Activated CD4-positive, alpha-beta memory T cell treated with anti-CD3 and anti-CD28 coated beads for 36 hours (primary cell): ENCODE data around the gene ANAPC5. TPM values are rescaled to one million over a fixed set of nuclear protein-coding genes. Genes with fewer than 3 reads are reported as not detected.

Experiments
- CTCF ChIA-PET: fragments of 350-600 bp; sonication (Branson Sonifier 250); formaldehyde crosslinking; loops from one replicate; lab custom pipeline; 2021; ENCODE audit warnings: antibody characterized with exemption, inconsistent platforms; lab: Charles Lee
- POLR2A ChIA-PET: fragments of 350-600 bp; sonication (Branson Sonifier 250); formaldehyde crosslinking; loops from one replicate; lab custom pipeline; 2021; ENCODE audit warnings: antibody characterized with exemption; lab: Charles Lee
- DNase-seq: peaks from one replicate; pipeline ENCODE4 v3.0.0-alpha.2; 2020
- H3K27ac Mint-ChIP-seq: one replicate; pipeline ENCODE4 v1.8.0; 2021; ENCODE audit warnings: mixed read lengths
- H3K27me3 Mint-ChIP-seq: one replicate; pipeline ENCODE4 v1.8.0; 2021; ENCODE audit warnings: mixed read lengths
- H3K36me3 Mint-ChIP-seq: one replicate; pipeline ENCODE4 v1.8.0; 2021; ENCODE audit warnings: mixed read lengths
- H3K4me1 Mint-ChIP-seq: one replicate; pipeline ENCODE4 v1.8.0; 2021; ENCODE audit warnings: low read depth, mixed read lengths
- H3K4me3 Mint-ChIP-seq: one replicate; pipeline ENCODE4 v1.8.0; 2021; ENCODE audit warnings: mild to moderate bottlenecking, mixed read lengths
- H3K9me3 Mint-ChIP-seq: one replicate; pipeline ENCODE4 v1.8.0; 2021; ENCODE audit warnings: mixed read lengths
- intact Hi-C: fragments of 100-400 bp; cut with micrococcal nuclease; formaldehyde crosslinking; loops from one replicate; pipeline ENCODE4 v1.15.1; 2023
- total RNA-seq, 2 experiments: library from RNA; stranded (reverse); gene quantifications; one replicate each; pipeline ENCODE4 v1.2.3, GENCODE V29; 2021

ANAPC5 gene
- total RNA-seq, 2 experiments from 2014 or later, result 112 to 120 TPM

DNA sequence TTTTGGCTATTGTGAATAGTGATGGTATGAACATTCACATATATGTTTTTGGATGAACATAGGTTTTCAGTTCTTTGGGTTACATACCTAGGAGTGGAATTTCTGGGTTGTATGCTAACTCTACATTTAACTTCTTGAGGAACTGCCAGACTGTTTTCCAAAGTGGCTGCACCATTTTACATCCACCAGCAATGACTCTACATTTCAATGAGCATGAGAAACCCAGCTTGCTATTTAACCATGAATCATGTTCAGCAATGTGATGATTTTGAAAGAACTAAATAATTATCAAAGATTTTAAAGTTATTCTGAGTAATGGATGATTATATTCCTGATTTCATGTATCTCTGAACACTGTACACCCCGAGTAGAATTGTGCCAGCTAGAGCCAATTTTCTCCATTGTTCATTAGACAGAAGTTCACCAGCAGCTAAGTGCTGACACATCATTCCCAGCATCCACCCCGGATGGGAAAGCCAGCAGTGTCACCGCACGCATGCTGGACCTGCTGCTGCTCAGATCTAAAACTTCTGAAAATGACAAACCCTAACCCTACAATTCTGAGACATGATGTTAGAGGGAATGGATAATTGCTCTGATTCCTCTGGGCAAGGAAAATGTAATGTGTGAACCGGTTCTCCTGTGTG is 13.3 kb upstream of the ANAPC5 start:
- Mint-ChIP-seq H3K36me3 (no peaks in the 10 kb centered on the region), H3K9me3 (no peaks in the 10 kb centered on the region), H3K27ac (no peak overlapping the region), H3K4me3 (no peak overlapping the region), H3K4me1 (no peaks in the 10 kb centered on the region), H3K27me3 (peaks cover 13% of the 10 kb centered on the region)
- intact Hi-C loops, result no loop called here
- ChIA-PET POLR2A (no interaction called here), CTCF (interaction anchor here (0.6 to 0.9 kb wide), 2 partner anchors 78 to 1341 kb away, joined by 3 read pairs; no protein-coding TSS in a partner anchor)
- no peak for DNase-seq

DNA sequence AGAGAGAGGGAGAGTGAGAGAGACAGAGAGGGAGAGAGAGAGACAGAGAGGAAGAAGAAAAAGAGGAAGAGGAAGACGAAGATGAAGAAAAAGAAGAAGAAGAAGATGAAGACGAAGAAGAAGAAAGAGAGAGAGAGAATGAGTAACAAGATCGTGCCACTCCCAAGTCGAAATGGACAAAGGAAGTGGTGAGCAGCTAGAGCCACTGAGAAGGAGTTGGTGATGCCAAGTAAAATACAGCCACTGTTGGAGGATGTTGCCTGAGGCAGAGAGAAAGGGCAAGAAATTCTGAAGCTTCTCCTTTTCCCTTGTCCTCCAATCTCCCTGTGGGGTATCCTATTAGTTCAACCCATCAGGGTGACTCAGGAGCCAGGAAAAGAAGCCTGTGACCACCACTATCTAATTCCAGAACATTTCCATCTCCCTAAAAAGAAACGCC is 12.5 kb upstream of the ANAPC5 start:
- no peaks in the 10 kb centered on the region for H3K4me1 Mint-ChIP-seq
- no peak for DNase-seq
- ChIA-PET POLR2A (no interaction called here), CTCF (no interaction called here)
- no peaks in the 10 kb centered on the region for H3K36me3 Mint-ChIP-seq
- intact Hi-C loops, result no loop called here
- H3K27me3 Mint-ChIP-seq, result peaks cover 13% of the 10 kb centered on the region
- no peak overlapping the region for H3K27ac Mint-ChIP-seq
- H3K4me3 Mint-ChIP-seq, result no peak overlapping the region
- H3K9me3 Mint-ChIP-seq, result no peaks in the 10 kb centered on the region

DNA sequence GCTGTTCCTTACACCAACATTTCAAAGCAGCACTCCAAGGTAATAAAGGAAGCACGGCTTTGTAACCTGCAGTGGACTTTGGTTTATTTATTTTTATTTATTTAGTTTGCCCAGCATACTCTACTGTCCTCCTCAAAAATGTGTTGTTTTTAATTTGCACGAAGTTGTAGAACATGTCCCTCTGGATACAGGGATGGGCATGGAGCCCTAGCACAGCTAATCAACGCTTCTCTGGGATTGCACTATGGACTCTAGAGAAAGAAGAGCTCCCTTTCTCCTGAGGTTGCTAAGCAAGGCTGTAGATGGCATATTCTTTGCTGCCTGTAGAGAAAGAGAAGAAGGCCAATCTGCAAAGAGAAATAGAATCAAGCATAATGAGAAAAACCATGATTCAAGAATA is 5.9 kb upstream of the ANAPC5 start:
- Mint-ChIP-seq H3K27ac (no peak overlapping the region), H3K4me1 (peaks cover 2% of the 10 kb centered on the region), H3K36me3 (no peaks in the 10 kb centered on the region), H3K4me3 (no peak overlapping the region), H3K27me3 (no peaks in the 10 kb centered on the region), H3K9me3 (no peaks in the 10 kb centered on the region)
- ChIA-PET CTCF (no interaction called here), POLR2A (interaction anchor here (0.6 kb wide), 1 partner anchor 312 kb away, joined by 3 read pairs; no protein-coding TSS in a partner anchor)
- intact Hi-C loops, result no loop called here
- DNase-seq, result no peak

DNA sequence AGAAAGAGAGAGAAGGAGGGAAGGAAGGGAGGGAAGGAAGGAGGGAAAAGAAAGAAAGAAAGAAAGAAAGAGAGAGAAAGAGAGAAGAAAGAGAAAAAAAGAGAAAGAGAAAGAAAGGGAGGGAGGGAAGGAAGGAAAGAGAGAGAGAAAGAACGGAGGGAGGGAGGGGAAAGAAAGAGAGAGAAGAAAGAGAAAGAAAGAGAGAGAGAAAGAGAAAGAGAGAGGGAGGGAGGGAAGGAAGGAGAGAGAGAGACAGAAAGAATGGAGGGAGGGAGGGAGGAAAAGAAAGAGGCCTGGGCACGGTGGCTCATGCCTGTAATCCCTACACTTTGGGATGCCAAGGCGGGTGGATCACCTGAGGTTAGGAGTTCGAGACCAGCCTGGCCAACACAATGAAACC is 5.1 kb upstream of the ANAPC5 start:
- Mint-ChIP-seq H3K27me3 (no peaks in the 10 kb centered on the region), H3K4me1 (peaks cover 5% of the 10 kb centered on the region), H3K36me3 (peaks cover 1% of the 10 kb centered on the region), H3K27ac (no peak overlapping the region), H3K4me3 (no peak overlapping the region), H3K9me3 (no peaks in the 10 kb centered on the region)
- intact Hi-C loops, result no loop called here
- no peak for DNase-seq
- POLR2A ChIA-PET, result no interaction called here
- CTCF ChIA-PET, result no interaction called here

DNA sequence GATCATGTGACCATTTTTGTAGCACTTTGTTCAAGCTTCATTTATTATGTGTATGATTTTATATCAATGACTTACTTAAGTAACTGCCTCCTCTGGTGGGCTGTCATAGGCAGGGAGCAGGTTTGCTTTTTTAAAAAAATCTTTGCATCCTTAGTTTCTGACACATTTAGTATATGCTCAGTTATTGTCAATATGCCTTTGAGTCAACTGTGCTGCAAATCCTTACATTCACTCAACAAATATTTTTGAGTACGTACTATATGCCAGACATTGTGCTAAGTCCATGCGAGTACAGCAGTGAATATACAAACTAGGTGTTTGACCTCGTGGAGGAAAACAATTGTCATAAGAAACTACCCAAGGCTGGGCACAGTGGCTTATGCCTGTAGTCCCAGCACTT is 4.4 kb upstream of the ANAPC5 start:
- ChIA-PET POLR2A (no interaction called here), CTCF (no interaction called here)
- H3K4me3 Mint-ChIP-seq, result no peak overlapping the region
- no peaks in the 10 kb centered on the region for H3K9me3 Mint-ChIP-seq
- intact Hi-C loops, result no loop called here
- no peaks in the 10 kb centered on the region for H3K27me3 Mint-ChIP-seq
- DNase-seq, result no peak
- H3K36me3 Mint-ChIP-seq, result peaks cover 7% of the 10 kb centered on the region
- H3K27ac Mint-ChIP-seq, result no peak overlapping the region
- H3K4me1 Mint-ChIP-seq, result peaks cover 5% of the 10 kb centered on the region

DNA sequence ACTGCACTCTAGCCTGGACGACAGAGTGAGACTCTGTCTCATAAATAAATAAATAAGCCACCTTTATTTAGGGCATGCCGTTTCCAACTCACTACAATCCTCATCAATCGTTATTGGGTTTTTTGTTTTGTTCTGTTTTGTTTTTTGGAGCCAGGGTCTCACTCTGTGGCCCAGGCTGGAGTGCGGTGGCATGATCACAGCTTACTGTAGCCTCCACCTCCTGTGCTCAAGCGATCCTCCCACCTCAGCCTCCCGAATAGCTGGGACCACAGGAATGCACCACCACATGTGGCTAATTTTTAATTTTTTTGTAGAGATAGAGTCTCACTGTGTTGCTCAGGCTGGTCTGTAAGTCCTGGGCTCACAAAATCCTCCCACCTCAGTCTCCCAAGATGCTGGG is 3.6 kb upstream of the ANAPC5 start:
- intact Hi-C loops, result no loop called here
- ChIA-PET CTCF (interaction anchor here (1.7 kb wide), 1 partner anchor 87 kb away, joined by 8 read pairs; no protein-coding TSS in a partner anchor), POLR2A (no interaction called here)
- H3K36me3 Mint-ChIP-seq, result peaks cover 9% of the 10 kb centered on the region
- no peak overlapping the region for H3K4me3 Mint-ChIP-seq
- no peaks in the 10 kb centered on the region for H3K27me3 Mint-ChIP-seq
- no peaks in the 10 kb centered on the region for H3K9me3 Mint-ChIP-seq
- no peak overlapping the region for H3K27ac Mint-ChIP-seq
- H3K4me1 Mint-ChIP-seq, result peaks cover 6% of the 10 kb centered on the region
- no peak for DNase-seq

DNA sequence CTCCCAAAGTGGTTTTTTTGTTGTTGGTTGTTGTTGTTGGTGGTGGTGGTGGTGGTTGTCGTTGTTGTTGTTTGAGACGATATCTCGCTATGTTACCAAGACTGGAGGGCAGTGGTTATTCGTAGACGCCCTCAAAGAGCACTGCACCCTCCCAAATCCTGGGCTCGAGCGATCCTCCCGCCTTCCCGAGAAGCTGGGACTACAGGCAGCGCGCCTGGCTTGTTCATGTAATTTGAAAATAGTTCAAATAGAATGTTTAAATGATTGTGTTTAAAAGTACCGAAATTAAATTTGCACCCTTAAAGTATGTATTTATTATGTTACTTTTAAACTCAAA is 439 bp upstream of the ANAPC5 start:
- Mint-ChIP-seq H3K27ac (peak overlapping the region; percentile 86), H3K27me3 (no peaks in the 10 kb centered on the region), H3K36me3 (peaks cover 13% of the 10 kb centered on the region), H3K4me3 (peak overlapping the region; percentile 90), H3K9me3 (no peaks in the 10 kb centered on the region), H3K4me1 (peaks cover 22% of the 10 kb centered on the region)
- ChIA-PET CTCF (interaction anchor here (2.0 to 2.8 kb wide), 3 partner anchors 18 to 91 kb away, joined by 8 to 22 read pairs (median 14); partner anchors contain the start of gene RNF34), POLR2A (interaction anchor here (1.2 to 3.1 kb wide), 2 partner anchors 47 to 57 kb away, joined by 5 to 43 read pairs; partner anchors contain the start of gene RNF34)
- DNase-seq, result no peak
- intact Hi-C loops, result loop anchor here (1.0 to 2.0 kb wide), 2 partner anchors 48 to 56 kb away; partner anchors contain the start of genes CAMKK2 and RNF34

DNA sequence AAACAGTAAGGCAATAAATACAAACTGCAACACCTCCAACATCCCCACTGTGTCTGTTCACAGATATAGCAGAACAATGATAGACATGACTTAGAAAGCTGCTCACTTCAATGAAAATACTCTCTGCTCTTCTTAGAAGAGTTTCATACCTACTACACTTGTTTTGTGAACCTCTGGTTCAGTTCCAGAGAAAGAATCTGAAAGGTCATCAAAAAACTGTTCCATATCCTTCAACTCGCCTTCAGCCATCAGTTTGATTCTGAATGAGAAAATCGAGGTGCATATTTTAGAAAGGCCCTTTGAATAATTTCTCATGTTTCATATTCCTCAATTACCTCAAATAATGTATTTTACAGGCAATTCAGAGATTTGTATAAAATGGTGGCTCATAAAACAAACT is 5.5 kb downstream of the ANAPC5 start:
- Mint-ChIP-seq H3K9me3 (no peaks in the 10 kb centered on the region), H3K27ac (no peak overlapping the region), H3K36me3 (peaks cover 36% of the 10 kb centered on the region), H3K4me1 (peaks cover 26% of the 10 kb centered on the region), H3K27me3 (no peaks in the 10 kb centered on the region), H3K4me3 (no peak overlapping the region)
- ChIA-PET POLR2A (no interaction called here), CTCF (interaction anchor here (1.0 to 1.5 kb wide), 3 partner anchors 11 to 12 kb away, joined by 3 to 13 read pairs (median 3); no protein-coding TSS in a partner anchor)
- intact Hi-C loops, result no loop called here
- DNase-seq, result no peak

DNA sequence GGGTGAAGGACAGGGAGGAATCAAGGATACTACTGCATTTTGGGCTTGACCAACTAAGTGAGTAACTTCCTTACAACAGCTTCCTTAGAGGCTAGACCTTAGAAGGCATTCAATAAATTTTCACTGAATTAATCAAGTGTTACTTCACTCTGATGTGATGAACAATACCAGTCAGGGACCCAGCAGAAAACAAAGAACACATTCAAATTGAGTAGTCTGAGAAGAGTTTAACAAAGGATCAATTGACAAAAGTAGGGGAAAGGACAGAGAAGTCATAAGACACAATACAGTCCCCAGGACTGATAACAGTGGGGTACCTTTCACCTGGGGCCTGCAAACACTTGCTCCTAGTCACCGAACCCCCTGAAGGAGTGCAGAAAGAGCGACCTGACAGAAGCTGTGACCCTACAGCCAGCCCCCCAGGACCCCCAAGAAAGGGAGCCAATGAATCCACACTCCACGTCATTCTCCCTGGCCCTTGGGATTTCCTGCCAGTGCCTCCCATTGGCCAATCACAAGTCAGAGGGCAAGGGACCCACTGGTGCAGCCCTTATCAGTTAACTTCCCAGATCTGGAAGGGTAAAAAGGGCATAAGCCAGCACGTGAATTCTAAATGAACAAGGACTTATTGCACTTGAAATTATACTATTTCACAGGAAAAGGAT is 6.9 kb downstream of the ANAPC5 start:
- POLR2A ChIA-PET, result no interaction called here
- CTCF ChIA-PET, result interaction anchor here (0.8 kb wide), 1 partner anchor 10 kb away, joined by 4 read pairs; no protein-coding TSS in a partner anchor
- Mint-ChIP-seq H3K9me3 (no peaks in the 10 kb centered on the region), H3K4me3 (no peak overlapping the region), H3K27me3 (no peaks in the 10 kb centered on the region), H3K4me1 (peaks cover 19% of the 10 kb centered on the region), H3K36me3 (peaks cover 38% of the 10 kb centered on the region), H3K27ac (peak overlapping the region; percentile 20)
- no peak for DNase-seq
- intact Hi-C loops, result no loop called here

DNA sequence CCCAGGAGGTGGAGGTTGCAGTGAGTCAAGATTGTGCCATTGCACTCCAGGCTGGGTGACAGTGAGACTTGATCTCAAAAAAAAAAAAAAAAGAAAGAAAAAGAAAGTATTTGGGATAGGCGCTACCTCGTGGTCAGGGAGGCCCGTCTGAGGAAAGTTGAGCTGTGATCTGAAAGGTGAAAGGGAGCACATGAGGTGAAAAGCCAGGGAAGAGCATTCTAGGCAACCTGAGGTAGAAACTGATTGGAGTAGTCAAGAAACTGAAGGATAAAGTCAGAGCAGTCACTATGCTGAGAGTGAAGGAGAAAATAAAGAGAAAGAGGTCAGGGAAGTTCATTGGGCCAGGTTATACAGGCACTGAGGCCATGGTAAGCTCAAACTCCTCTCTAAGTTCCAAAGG is 7.7 kb downstream of the ANAPC5 start:
- H3K4me1 Mint-ChIP-seq, result peaks cover 16% of the 10 kb centered on the region
- no peaks in the 10 kb centered on the region for H3K27me3 Mint-ChIP-seq
- no peaks in the 10 kb centered on the region for H3K9me3 Mint-ChIP-seq
- peaks cover 38% of the 10 kb centered on the region for H3K36me3 Mint-ChIP-seq
- CTCF ChIA-PET, result interaction anchor here (0.8 kb wide), 1 partner anchor 10 kb away, joined by 4 read pairs; no protein-coding TSS in a partner anchor
- intact Hi-C loops, result no loop called here
- H3K4me3 Mint-ChIP-seq, result no peak overlapping the region
- H3K27ac Mint-ChIP-seq, result no peak overlapping the region
- POLR2A ChIA-PET, result no interaction called here
- DNase-seq, result no peak

DNA sequence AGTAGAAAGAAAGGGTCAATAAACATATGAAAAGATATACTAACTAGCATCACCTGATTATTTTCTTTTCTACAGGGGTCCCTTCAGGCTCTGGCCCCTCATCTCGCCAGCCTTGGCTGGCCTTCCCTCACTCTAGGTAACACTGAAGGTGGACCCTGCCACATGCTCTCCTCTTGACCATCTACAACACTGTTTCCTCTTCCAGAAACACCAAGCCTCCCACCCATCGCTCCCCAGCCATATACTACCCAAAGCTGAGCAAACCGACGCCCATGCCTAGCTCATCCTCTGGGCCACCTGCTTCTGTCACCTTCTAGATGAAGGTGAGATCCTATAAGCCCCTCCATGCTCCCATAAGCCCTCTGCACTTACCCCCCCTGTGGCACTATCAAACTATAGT is 14.8 kb downstream of the ANAPC5 start:
- POLR2A ChIA-PET, result interaction anchor here (0.8 kb wide), 1 partner anchor 14 kb away, joined by 3 read pairs; no protein-coding TSS in a partner anchor
- DNase-seq, result no peak
- H3K36me3 Mint-ChIP-seq, result peaks cover 28% of the 10 kb centered on the region
- CTCF ChIA-PET, result interaction anchor here (0.6 to 1.6 kb wide), 5 partner anchors 10 to 277 kb away, joined by 4 to 11 read pairs (median 5); no protein-coding TSS in a partner anchor
- intact Hi-C loops, result no loop called here
- no peaks in the 10 kb centered on the region for H3K9me3 Mint-ChIP-seq
- H3K4me1 Mint-ChIP-seq, result no peaks in the 10 kb centered on the region
- no peaks in the 10 kb centered on the region for H3K27me3 Mint-ChIP-seq
- no peak overlapping the region for H3K4me3 Mint-ChIP-seq
- H3K27ac Mint-ChIP-seq, result no peak overlapping the region
